ENCODE results near the gene ZBTB24. TPM values are rescaled to one million over a fixed set of nuclear protein-coding genes. Genes with fewer than 3 reads are reported as not detected.

The ZBTB24 gene
- total RNA-seq, 2 experiments from 2014 or later = 17.6 to 19.1 TPM

Other genes starting within 250 kb of the ZBTB24 start
- 100 to 1,000 TPM; 270 to 275 TPM for gene CD164, start 100.8 kb downstream of the ZBTB24 start, total RNA-seq
- gene PPIL6, start 42.6 kb downstream of the ZBTB24 start, total RNA-seq = under 1 TPM; 0.17 to 0.22 TPM
- 10 to 100 TPM; 13.0 to 14.0 TPM for gene SMPD2, start 42.5 kb downstream of the ZBTB24 start, total RNA-seq
- 10 to 100 TPM; 93.1 to 98.3 TPM for gene MICAL1, start 27.4 kb downstream of the ZBTB24 start, total RNA-seq
- gene AK9, start 208.0 kb upstream of the ZBTB24 start, total RNA-seq = 1 to 10 TPM; 3.4 to 5.0 TPM
- gene FIG4, start 208.1 kb upstream of the ZBTB24 start, total RNA-seq = 10 to 100 TPM; 11.0 to 11.6 TPM